GDM1 (cell line): ENCODE data around the gene ACIN1.

Experiments
- DNase-seq: peaks from one replicate; lab custom pipeline; 2025; lab: John Stamatoyannopoulos, UW

The ACIN1 gene

GRCh38 chr14:23057757-23058653, 36.9 kb downstream of the ACIN1 start:
- DNase-seq, result no peak

GRCh38 chr14:23056956-23057756, 37.8 kb downstream of the ACIN1 start, which contains the start of gene CDH24:
Gene CDH24, minus strand, starts transcription at chr14:23057520. Its CDS starts 1,787 bp downstream, at chr14:23055733.
- no peak for DNase-seq

GRCh38 chr14:23056145-23056955, 38.6 kb downstream of the ACIN1 start:
- DNase-seq, result no peak

DNA sequence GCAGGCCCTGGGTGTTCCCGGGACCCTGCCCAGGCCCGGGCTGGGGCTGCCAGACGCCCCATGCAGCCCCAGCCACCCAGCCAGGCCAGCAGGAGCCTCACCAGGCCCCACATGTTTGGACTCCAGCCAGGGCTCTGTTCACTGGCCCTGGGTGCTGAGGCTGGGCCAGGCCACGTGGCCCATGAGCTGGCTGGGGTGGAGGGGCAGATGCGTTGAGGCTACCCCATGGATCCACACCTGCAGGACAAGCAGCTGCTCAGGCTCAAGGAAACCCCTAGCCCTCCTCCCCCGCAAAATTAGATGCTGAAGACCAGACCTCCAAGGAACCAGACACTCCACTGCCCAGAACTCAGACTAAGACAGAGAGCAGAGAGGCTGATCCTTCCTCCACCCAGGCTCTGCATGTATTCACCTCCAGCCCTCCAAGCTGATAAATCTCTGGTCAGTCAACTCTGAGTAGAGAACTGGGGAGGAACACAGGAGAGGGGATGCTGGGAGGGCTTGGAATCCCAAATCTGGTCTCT, 39.3 kb downstream of the ACIN1 start:
- DNase-seq, result no peak

GRCh38 chr14:23055147-23055550, 39.8 kb downstream of the ACIN1 start:
- no peak for DNase-seq

GRCh38 chr14:23054000-23054811, 40.7 kb downstream of the ACIN1 start:
- DNase-seq, result no peak

DNA sequence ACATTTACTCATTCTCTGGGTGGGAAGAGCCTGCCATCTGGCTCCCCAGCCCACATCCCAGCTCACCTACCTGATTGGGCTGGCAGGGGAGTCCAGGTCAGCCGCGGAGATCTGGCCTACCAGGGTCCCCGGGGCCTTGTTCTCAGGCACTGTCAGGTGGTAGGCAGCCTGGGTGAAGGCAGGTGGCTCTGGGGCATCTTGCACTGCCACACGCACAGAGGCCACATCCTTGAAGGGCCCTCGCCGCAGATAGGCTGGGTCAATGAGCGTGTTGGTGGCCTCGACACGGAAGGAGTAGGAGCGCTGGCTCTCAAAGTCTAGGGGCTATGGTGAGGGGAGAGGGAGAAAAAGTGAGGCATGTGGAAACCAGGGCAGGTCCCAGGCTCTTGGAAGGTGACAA, 41.5 kb downstream of the ACIN1 start:
- no peak for DNase-seq

- DNase-seq, result no peak
These were observed 42.3 kb downstream of the ACIN1 start for GRCh38 chr14:23052671-23053070.

DNA sequence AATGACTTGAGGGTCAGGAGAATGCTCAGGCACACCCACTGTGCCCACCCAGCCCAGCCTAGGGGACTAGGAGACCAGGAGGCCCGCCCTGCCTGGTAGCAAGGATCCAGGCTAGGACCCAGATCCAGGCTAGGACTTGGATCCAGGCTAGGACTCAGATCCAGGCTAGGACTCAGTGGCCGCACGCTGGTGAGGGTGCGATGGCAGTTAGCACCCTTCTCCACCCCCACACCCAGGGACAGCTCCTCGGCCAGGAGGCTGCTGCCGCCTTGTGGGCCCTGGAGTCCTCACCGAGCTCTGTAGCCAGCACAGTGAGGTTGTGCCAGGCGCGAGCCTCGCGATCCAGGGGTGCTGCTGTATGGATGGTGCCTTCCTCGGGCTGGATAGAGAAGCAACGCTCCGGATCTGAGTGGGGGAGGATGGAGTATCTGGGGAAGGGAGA, 42.7 kb downstream of the ACIN1 start:
- DNase-seq, result no peak

DNA sequence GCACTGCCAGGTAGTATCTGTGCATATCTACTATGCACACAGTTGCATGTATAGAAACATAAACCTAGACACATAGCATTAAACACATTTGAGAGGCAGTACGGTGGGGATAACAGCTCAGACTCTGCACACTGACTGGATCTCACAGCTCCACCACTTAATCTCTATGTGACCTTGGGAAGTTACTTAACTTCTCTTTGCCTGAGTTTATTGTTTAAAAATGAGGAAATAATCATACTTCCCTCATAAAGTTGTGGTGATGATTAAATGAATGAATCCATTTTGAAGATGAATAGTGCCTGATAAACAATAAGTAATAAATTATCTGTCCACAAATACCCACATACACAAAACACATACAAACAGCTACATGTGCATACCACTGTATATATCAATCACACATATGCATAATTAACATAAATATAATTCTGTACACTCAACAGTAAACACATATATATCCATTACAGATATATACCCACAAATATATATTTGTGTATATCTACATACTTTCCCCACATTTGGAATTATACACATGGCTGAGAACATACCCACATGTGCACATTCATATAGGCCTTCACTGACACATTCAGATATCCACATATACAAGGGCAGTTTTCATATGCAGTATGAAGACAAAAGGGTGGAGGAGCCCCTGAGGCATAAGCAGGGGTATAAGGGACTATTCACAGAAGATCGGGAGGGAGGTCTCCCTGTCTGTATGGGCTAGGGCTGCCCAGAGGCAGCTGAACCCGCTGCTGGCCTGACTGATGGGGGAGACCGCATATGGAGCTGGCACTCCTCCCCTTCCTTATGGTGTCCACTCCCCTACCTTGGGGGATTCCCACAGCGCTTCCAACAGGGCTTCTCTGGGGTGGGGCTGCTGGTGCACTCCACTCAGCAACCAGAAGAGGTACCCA, 43.5 kb downstream of the ACIN1 start:
- no peak for DNase-seq

DNA sequence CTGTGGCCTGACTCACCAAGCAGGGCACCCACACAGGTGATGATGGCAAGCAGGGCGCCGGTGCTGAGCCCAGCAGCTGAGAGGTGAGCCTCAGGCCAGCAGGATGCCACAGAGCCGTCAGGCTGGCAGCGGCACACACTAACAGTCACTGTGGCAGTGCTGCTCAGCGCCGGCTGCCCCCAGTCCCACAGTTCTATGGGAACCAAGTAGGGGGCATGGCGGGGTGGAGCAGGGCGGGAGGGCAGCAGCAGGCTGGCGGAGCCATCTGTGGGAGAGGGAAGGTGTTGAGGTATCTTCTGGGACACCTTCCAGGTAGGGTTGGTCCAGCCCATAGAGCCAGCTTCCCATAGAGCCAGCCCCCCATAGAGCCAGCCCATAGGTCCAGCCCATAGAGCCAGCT, 45.9 kb downstream of the ACIN1 start:
- no peak for DNase-seq

- no peak for DNase-seq
These were observed 46.9 kb downstream of the ACIN1 start for GRCh38 chr14:23047751-23048693.

GRCh38 chr14:23047034-23047634, 47.8 kb downstream of the ACIN1 start:
- no peak for DNase-seq

DNA sequence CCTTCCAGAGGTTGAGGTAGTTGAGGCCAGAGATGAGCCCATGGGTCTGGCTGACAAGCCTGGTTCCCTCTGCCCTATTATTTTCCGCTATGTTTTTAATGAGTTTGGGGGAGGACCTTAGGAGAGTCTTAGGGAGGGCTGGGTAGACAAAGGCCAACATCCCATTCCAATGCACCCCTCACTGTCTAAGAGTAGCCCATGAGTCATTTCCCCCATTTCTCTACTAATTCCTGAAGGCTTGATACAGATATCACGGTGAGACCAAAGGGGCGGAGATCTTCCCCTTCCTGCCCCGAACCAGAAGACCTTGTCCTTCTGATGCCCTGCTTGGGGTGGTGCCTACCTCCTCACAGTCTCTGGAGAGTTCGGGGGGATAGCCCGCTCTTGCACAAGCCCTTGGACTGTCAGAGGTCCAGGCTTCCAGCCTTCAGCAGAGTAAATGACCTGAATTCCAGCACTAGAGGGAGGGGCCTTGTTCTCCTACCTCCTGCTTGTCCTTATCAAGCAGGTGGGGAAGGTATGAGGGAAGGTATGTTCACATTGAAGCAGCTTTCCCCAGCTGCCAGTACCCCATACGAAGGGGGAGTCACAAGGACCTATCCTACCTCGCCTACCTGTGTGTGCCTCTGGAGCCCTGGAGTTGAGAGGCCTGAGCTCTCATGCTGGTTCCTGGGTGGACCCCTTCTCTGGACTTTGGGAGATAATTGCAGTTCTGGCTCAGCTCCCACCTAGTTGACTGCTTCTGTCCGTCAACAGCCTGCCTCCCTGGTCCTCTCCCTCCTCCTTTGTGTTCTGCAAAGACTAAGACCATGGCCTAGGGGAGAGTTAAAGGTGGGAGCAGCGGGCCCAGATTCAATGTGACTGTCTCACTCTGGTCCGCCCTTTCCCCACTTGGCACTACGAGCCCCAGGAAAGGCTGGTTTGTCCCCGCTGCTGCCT, 49.2 kb downstream of the ACIN1 start:
- no peak for DNase-seq

DNA sequence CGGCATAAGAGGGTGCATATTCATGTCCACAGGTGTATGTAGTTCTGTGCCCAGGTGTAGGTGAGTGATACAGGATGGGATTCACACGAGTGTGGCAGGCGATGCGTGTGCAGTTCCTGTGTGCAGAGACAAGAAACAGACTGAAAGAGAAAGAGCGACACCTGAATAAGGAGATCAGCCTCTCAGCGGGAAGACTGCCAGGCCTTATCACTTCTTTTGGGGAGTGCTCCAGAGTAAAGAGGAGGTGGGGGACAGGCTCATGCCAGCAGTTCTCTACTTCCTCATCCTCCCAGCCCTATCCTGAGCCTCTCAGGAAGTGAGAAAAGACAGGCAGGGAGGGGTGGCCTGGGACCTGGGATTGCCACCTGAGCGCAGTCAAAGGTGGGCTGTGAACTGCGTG, 50.1 kb downstream of the ACIN1 start:
- no peak for DNase-seq

- DNase-seq, result no peak
These were observed 51.2 kb downstream of the ACIN1 start for GRCh38 chr14:23043754-23044153.

DNA sequence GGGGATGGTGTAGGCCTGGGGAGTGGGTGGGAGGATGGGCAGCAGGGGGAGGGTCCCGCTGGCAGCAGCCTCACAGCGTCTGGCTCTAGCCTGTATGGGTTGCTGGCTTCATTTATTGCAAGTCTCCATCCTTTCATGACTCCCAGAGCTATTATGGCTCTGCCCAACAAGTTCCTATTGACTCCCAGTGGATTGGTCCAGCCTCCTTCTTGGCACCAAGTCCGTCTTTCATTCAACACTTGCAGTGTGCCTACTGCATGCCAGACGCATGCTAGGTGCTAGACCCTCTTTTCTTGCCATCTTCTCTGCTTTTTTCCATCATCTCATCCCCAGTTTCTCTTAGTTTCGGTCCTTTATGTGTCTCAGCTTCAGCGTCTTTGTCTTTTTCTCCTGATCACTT, 51.8 kb downstream of the ACIN1 start:
- DNase-seq, result no peak
